ENCODE data around the gene APBA2.

GRCh38 chr15:29081781-29082180 is 196.0 kb downstream of the APBA2 start:
- TF ChIP-seq, protein P1, sequence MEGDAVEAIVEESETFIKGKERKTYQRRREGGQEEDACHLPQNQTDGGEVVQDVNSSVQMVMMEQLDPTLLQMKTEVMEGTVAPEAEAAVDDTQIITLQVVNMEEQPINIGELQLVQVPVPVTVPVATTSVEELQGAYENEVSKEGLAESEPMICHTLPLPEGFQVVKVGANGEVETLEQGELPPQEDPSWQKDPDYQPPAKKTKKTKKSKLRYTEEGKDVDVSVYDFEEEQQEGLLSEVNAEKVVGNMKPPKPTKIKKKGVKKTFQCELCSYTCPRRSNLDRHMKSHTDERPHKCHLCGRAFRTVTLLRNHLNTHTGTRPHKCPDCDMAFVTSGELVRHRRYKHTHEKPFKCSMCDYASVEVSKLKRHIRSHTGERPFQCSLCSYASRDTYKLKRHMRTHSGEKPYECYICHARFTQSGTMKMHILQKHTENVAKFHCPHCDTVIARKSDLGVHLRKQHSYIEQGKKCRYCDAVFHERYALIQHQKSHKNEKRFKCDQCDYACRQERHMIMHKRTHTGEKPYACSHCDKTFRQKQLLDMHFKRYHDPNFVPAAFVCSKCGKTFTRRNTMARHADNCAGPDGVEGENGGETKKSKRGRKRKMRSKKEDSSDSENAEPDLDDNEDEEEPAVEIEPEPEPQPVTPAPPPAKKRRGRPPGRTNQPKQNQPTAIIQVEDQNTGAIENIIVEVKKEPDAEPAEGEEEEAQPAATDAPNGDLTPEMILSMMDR (conservative IDR thresholded peaks at IDR 0.05; ENCODE audit: low read length) = no peak
- TF ChIP-seq EZH2phosphoT487 (IDR thresholded peaks at IDR 0.05; ENCODE audit: borderline replicate concordance, low read depth, low read length) = no peak

Data from OCI-LY7 (cell line).